Activated T-cell treated with anti-CD3 and anti-CD28 coated beads for 48 hours (primary cell): ENCODE data around the gene IGSF8.

Experiments
- DNase-seq: peaks from one replicate; pipeline ENCODE4 v3.0.0-alpha.2; 2020; ENCODE audit warnings: low read depth

Gene IGSF8

GRCh38 chr1:160085686-160086455, 12.5 kb downstream of the IGSF8 start:
- DNase-seq = peak; percentile 72

- no peak for DNase-seq
Measured at GRCh38 chr1:160084771-160085321, 13.6 kb downstream of the IGSF8 start.

GRCh38 chr1:160083968-160084770, 14.2 kb downstream of the IGSF8 start:
- DNase-seq = peak; percentile 63

- no peak for DNase-seq
Measured at GRCh38 chr1:160082926-160083325, 15.5 kb downstream of the IGSF8 start.

- DNase-seq = no peak
Measured at GRCh38 chr1:160082487-160082886, 15.9 kb downstream of the IGSF8 start.

- no peak for DNase-seq
Measured at GRCh38 chr1:160081261-160081936, 17.0 kb downstream of the IGSF8 start, which contains the start of gene KCNJ9. TSS of gene KCNJ9 (plus strand) at chr1:160081538. CDS start at chr1:160084031, 2,493 bp downstream.

GRCh38 chr1:160080381-160081100, 17.9 kb downstream of the IGSF8 start:
- no peak for DNase-seq

- DNase-seq = no peak
Measured at GRCh38 chr1:160079448-160079847, 19.0 kb downstream of the IGSF8 start.

- peak; percentile 61 for DNase-seq
Measured at GRCh38 chr1:160078512-160079195, 19.8 kb downstream of the IGSF8 start.

GRCh38 chr1:160077486-160077885, 20.9 kb downstream of the IGSF8 start:
- no peak for DNase-seq

- DNase-seq = no peak
Measured at GRCh38 chr1:160076295-160076694, 22.1 kb downstream of the IGSF8 start.

- DNase-seq = no peak
Measured at GRCh38 chr1:160075836-160076235, 22.6 kb downstream of the IGSF8 start.

- no peak for DNase-seq
Measured at GRCh38 chr1:160074865-160075264, 23.6 kb downstream of the IGSF8 start.

- DNase-seq = no peak
Measured at GRCh38 chr1:160071289-160071688, 27.1 kb downstream of the IGSF8 start.

- DNase-seq = peak; percentile 51
Measured at GRCh38 chr1:160070243-160071163, 27.9 kb downstream of the IGSF8 start.

GRCh38 chr1:160069460-160070231, 28.8 kb downstream of the IGSF8 start, which contains the start of gene KCNJ10:
TSS of gene KCNJ10 (minus strand) at chr1:160070160. CDS start at chr1:160042532, 27,628 bp downstream.
- DNase-seq = no peak

GRCh38 chr1:160068225-160068624, 30.2 kb downstream of the IGSF8 start:
- DNase-seq = no peak

- no peak for DNase-seq
Measured at GRCh38 chr1:160066829-160067745, 31.3 kb downstream of the IGSF8 start.
